AG09309 (cell line): ENCODE results near the gene TOP2A.

Experiments
- DNase-seq: peaks from one replicate; pipeline ENCODE4 v3.0.0-alpha.2; 2010; ENCODE audit warnings: low read depth
- H3K4me3 ChIP-seq: 2 replicates; pipeline ENCODE4 v1.5.1; 2011; ENCODE audit warnings: mild to moderate bottlenecking, low read depth, low read length, moderate library complexity; ENCODE audit not compliant: control insufficient read depth
- CTCF ChIP-seq: IDR thresholded peaks from 2 replicates; pipeline ENCODE4 v1.5.1; 2011; ENCODE audit warnings: mild to moderate bottlenecking, low read depth, low read length, inconsistent platforms; ENCODE audit not compliant: insufficient read depth, control insufficient read depth; ENCODE audit errors: missing control alignments

Gene TOP2A

GRCh38 chr17:40458851-40459482, 41.3 kb upstream of the TOP2A start:
- H3K4me3 ChIP-seq, result no peak overlapping the region
- TF ChIP-seq CTCF, result no peak
- DNase-seq, result no peak

- peak; percentile 83 for DNase-seq
- no peak for TF ChIP-seq CTCF
- H3K4me3 ChIP-seq, result no peak overlapping the region
Observed at GRCh38 chr17:40457964-40458791, 40.5 kb upstream of the TOP2A start.

GRCh38 chr17:40457369-40457768, 39.7 kb upstream of the TOP2A start:
- TF ChIP-seq CTCF, result no peak
- DNase-seq, result no peak
- no peak overlapping the region for H3K4me3 ChIP-seq

- no peak overlapping the region for H3K4me3 ChIP-seq
- TF ChIP-seq CTCF, result no peak
- DNase-seq, result no peak
Observed at GRCh38 chr17:40456396-40456951, 38.8 kb upstream of the TOP2A start.

- H3K4me3 ChIP-seq, result no peak overlapping the region
- no peak for DNase-seq
- TF ChIP-seq CTCF, result no peak
Observed at GRCh38 chr17:40454613-40454995, 36.9 kb upstream of the TOP2A start.

GRCh38 chr17:40453881-40454612, 36.4 kb upstream of the TOP2A start:
- H3K4me3 ChIP-seq, result no peak overlapping the region
- no peak for DNase-seq
- TF ChIP-seq CTCF, result no peak
